ENCODE measurements around the gene ATG14.

Gene ATG14

DNA sequence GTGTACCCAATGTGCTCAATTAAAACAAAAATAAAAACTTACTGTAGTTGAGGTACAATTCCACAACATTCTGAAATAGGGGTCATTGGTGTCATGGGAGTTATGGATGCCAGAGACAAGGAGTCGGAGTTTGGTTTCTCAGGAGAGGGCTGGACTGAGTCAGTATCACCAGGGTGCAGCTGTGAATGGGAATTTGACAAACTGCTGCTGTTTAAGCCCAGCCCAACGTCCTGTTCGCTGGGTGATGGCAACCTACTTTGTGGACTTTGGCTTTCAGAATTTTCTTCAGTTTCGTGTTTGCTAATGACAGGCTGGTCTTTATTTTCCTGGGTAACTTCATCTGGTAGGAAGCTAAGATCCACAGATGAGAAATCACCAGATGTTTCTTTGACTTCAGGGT is 24.9 kb upstream of the ATG14 start:
- POLR2A ChIA-PET = no interaction called here
- Histone ChIP-seq H3K4me1 (ENCODE audit: control insufficient read depth, insufficient read depth, low read length) (no peaks in the 10 kb centered on the region), H3K9me3 (ENCODE audit: control insufficient read depth, insufficient read depth, low read depth, low read length) (no peaks in the 10 kb centered on the region), H3K36me3 (ENCODE audit: control insufficient read depth in 2 of 2, insufficient read depth in 1 of 2, low read length in 2 of 2) (no peaks in the 10 kb centered on the region), H3K27ac (ENCODE audit: extremely low read depth, low read depth, low read length) (no peak overlapping the region), H3K4me3 (ENCODE audit: low read depth, low read length) (no peak overlapping the region)
- CTCF ChIA-PET = interaction anchor here (1.1 to 3.4 kb wide), 5 partner anchors 9 to 1046 kb away, joined by 3 to 22 read pairs (median 12); no protein-coding TSS in a partner anchor
- no peak for TF ChIP-seq SETDB1 (IDR thresholded peaks at IDR 0.05; ENCODE audit: insufficient read length, low read length)
- TF ChIP-seq ZNF10 (tag by site-specific recombination; IDR thresholded peaks at IDR 0.05) = no peak
- TF ChIP-seq, protein P1, sequence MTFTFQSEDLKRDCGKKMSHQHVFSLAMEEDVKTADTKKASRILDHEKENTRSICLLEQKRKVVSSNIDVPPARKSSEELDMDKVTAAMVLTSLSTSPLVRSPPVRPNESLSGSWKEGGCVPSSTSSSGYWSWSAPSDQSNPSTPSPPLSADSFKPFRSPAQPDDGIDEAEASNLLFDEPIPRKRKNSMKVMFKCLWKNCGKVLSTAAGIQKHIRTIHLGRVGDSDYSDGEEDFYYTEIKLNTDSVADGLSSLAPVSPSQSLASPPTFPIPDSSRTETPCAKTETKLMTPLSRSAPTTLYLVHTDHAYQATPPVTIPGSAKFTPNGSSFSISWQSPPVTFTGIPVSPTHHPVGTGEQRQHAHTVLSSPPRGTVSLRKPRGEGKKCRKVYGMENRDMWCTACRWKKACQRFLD (tag by site-specific recombination; IDR thresholded peaks at IDR 0.05) = no peak
- TF ChIP-seq ZNF138 (tag by site-specific recombination; IDR thresholded peaks at IDR 0.05; ENCODE audit: borderline replicate concordance) = no peak
- no peak for TF ChIP-seq ZNF433 (tag by site-specific recombination; IDR thresholded peaks at IDR 0.05; ENCODE audit: low read depth)
- no peak for TF ChIP-seq ZNF677 (tag by site-specific recombination; IDR thresholded peaks at IDR 0.05)
- TF ChIP-seq ZNF354C (tag by site-specific recombination; IDR thresholded peaks at IDR 0.05; ENCODE audit: borderline replicate concordance, low read depth) = no peak
- TF ChIP-seq GLI4 (tag by site-specific recombination; IDR thresholded peaks at IDR 0.05) = no peak
- TF ChIP-seq, protein P2, sequence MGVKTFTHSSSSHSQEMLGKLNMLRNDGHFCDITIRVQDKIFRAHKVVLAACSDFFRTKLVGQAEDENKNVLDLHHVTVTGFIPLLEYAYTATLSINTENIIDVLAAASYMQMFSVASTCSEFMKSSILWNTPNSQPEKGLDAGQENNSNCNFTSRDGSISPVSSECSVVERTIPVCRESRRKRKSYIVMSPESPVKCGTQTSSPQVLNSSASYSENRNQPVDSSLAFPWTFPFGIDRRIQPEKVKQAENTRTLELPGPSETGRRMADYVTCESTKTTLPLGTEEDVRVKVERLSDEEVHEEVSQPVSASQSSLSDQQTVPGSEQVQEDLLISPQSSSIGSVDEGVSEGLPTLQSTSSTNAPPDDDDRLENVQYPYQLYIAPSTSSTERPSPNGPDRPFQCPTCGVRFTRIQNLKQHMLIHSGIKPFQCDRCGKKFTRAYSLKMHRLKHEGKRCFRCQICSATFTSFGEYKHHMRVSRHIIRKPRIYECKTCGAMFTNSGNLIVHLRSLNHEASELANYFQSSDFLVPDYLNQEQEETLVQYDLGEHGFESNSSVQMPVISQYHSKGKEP (tag by site-specific recombination; IDR thresholded peaks at IDR 0.05) = no peak
- no peak for TF ChIP-seq YY1 (tag by site-specific recombination; IDR thresholded peaks at IDR 0.05)
- TF ChIP-seq, protein P3, sequence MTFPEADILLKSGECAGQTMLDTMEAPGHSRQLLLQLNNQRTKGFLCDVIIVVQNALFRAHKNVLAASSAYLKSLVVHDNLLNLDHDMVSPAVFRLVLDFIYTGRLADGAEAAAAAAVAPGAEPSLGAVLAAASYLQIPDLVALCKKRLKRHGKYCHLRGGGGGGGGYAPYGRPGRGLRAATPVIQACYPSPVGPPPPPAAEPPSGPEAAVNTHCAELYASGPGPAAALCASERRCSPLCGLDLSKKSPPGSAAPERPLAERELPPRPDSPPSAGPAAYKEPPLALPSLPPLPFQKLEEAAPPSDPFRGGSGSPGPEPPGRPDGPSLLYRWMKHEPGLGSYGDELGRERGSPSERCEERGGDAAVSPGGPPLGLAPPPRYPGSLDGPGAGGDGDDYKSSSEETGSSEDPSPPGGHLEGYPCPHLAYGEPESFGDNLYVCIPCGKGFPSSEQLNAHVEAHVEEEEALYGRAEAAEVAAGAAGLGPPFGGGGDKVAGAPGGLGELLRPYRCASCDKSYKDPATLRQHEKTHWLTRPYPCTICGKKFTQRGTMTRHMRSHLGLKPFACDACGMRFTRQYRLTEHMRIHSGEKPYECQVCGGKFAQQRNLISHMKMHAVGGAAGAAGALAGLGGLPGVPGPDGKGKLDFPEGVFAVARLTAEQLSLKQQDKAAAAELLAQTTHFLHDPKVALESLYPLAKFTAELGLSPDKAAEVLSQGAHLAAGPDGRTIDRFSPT (tag by site-specific recombination; IDR thresholded peaks at IDR 0.05) = no peak
- TF ChIP-seq, protein P4, sequence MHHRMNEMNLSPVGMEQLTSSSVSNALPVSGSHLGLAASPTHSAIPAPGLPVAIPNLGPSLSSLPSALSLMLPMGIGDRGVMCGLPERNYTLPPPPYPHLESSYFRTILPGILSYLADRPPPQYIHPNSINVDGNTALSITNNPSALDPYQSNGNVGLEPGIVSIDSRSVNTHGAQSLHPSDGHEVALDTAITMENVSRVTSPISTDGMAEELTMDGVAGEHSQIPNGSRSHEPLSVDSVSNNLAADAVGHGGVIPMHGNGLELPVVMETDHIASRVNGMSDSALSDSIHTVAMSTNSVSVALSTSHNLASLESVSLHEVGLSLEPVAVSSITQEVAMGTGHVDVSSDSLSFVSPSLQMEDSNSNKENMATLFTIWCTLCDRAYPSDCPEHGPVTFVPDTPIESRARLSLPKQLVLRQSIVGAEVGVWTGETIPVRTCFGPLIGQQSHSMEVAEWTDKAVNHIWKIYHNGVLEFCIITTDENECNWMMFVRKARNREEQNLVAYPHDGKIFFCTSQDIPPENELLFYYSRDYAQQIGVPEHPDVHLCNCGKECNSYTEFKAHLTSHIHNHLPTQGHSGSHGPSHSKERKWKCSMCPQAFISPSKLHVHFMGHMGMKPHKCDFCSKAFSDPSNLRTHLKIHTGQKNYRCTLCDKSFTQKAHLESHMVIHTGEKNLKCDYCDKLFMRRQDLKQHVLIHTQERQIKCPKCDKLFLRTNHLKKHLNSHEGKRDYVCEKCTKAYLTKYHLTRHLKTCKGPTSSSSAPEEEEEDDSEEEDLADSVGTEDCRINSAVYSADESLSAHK (tag by site-specific recombination; IDR thresholded peaks at IDR 0.05) = no peak
- no peak for TF ChIP-seq SP2 (tag by site-specific recombination; IDR thresholded peaks at IDR 0.05)
- no peak for TF ChIP-seq ZNF2 (tag by site-specific recombination; IDR thresholded peaks at IDR 0.05)
- no peak for TF ChIP-seq ZNF76 (tag by site-specific recombination; IDR thresholded peaks at IDR 0.05; ENCODE audit: borderline replicate concordance, low read depth)
- TF ChIP-seq ZNF548 (tag by site-specific recombination; IDR thresholded peaks at IDR 0.05) = no peak
- no peak for TF ChIP-seq ZNF211 (tag by site-specific recombination; IDR thresholded peaks at IDR 0.05; ENCODE audit: low read depth)
- TF ChIP-seq, protein P5, sequence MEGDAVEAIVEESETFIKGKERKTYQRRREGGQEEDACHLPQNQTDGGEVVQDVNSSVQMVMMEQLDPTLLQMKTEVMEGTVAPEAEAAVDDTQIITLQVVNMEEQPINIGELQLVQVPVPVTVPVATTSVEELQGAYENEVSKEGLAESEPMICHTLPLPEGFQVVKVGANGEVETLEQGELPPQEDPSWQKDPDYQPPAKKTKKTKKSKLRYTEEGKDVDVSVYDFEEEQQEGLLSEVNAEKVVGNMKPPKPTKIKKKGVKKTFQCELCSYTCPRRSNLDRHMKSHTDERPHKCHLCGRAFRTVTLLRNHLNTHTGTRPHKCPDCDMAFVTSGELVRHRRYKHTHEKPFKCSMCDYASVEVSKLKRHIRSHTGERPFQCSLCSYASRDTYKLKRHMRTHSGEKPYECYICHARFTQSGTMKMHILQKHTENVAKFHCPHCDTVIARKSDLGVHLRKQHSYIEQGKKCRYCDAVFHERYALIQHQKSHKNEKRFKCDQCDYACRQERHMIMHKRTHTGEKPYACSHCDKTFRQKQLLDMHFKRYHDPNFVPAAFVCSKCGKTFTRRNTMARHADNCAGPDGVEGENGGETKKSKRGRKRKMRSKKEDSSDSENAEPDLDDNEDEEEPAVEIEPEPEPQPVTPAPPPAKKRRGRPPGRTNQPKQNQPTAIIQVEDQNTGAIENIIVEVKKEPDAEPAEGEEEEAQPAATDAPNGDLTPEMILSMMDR (tag by site-specific recombination; IDR thresholded peaks at IDR 0.05) = no peak
